ENCODE measurements around the gene SNX12.

GRCh38 chrX:71105628-71106027 lies 37.5 kb upstream of the SNX12 start:
- no peak for TF ChIP-seq CTCF (IDR thresholded peaks at IDR 0.05)
- no peak for TF ChIP-seq POLR2A (IDR thresholded peaks at IDR 0.05)

All from ovary (tissue), 3 donors.